Panc1 (cell line): ENCODE measurements around the gene KCNK2.

ENCODE experiments used
- CTCF ChIP-seq: fragments of 450-650 bp; IDR thresholded peaks from 2 replicates; pipeline ENCODE4 v1.5.1; 2017; ENCODE audit warnings: mild to moderate bottlenecking
- POLR2AphosphoS5 ChIP-seq: IDR thresholded peaks from 2 replicates; pipeline ENCODE4 v1.6.1; 2012; ENCODE audit warnings: mild to moderate bottlenecking, low read depth, low read length, moderate library complexity
- REST ChIP-seq, 2 experiments: IDR thresholded peaks; 2 replicates each; pipeline ENCODE4 v1.6.1; 2011 to 2012; ENCODE audit warnings: low read depth in 2 of 2, control low read depth in 1 of 2, low read length in 1 of 2, mild to moderate bottlenecking in 1 of 2, moderate library complexity in 1 of 2; ENCODE audit not compliant: insufficient read depth in 1 of 2
- SIN3A ChIP-seq: IDR thresholded peaks from 2 replicates; pipeline ENCODE4 v1.6.1; 2012; ENCODE audit warnings: low read depth, mild to moderate bottlenecking, low read length, moderate library complexity, borderline replicate concordance; ENCODE audit not compliant: insufficient read depth
- TCF7L2 ChIP-seq: IDR thresholded peaks from 2 replicates; pipeline ENCODE4 v1.6.1; 2011; ENCODE audit warnings: mild to moderate bottlenecking, low read depth, low read length, inconsistent platforms

GRCh38 chr1:215166886-215167285, 84.3 kb downstream of the KCNK2 start:
- TF ChIP-seq CTCF (no peak), SIN3A (no peak), POLR2AphosphoS5 (no peak), REST (IDR thresholded peaks at IDR 0.05; ENCODE audit: insufficient read depth in 1 of 2, low read depth in 2 of 2, low read length in 1 of 2) (no peak), TCF7L2 (no peak)
